Measurements from ENCODE around the gene HNRNPUL1. TPM values are rescaled to one million over a fixed set of nuclear protein-coding genes. Genes with fewer than 3 reads are reported as not detected.

The HNRNPUL1 gene
- total RNA-seq, 2 donors from 2014 or later = 248 to 319 TPM

GRCh38 chr19:41302624-41303351 is 38.6 kb downstream of the HNRNPUL1 start:
- DNase-seq (ENCODE audit: low spot score) (peak; percentile 96), ATAC-seq (peak; percentile 90 to 92)
- Mint-ChIP-seq H3K9me3 (no peaks in the 10 kb centered on the region), H3K4me3 (peak overlapping the region; percentile 85), H3K27ac (peak overlapping the region; percentile 97 to 98), H3K4me1 (ENCODE audit: low read depth in 2 of 2) (peaks cover 82 to 89% of the 10 kb centered on the region in 2 donors), H3K36me3 (peaks cover 29% of the 10 kb centered on the region), H3K27me3 (no peaks in the 10 kb centered on the region)

- ATAC-seq (no peak), DNase-seq (ENCODE audit: low spot score) (no peak)
- Mint-ChIP-seq H3K27me3 (no peaks in the 10 kb centered on the region), H3K9me3 (no peaks in the 10 kb centered on the region), H3K4me3 (peak overlapping the region; percentile 85), H3K27ac (peak overlapping the region; percentile 97 to 98), H3K4me1 (ENCODE audit: low read depth in 2 of 2) (peaks cover 81 to 88% of the 10 kb centered on the region in 2 donors), H3K36me3 (peaks cover 29% of the 10 kb centered on the region)
These were observed 39.8 kb downstream of the HNRNPUL1 start for GRCh38 chr19:41303954-41304353.

GRCh38 chr19:41304706-41305483 is 40.7 kb downstream of the HNRNPUL1 start:
- peaks cover 29% of the 10 kb centered on the region for H3K36me3 Mint-ChIP-seq
- peak overlapping the region; percentile 97 to 98 for H3K27ac Mint-ChIP-seq
- no peaks in the 10 kb centered on the region for H3K9me3 Mint-ChIP-seq
- no peaks in the 10 kb centered on the region for H3K27me3 Mint-ChIP-seq
- peaks cover 75 to 88% of the 10 kb centered on the region in 2 donors for H3K4me1 Mint-ChIP-seq (ENCODE audit: low read depth in 2 of 2)
- no peak for ATAC-seq
- DNase-seq (ENCODE audit: low spot score) = peak; percentile 15
- peak overlapping the region; percentile 85 for H3K4me3 Mint-ChIP-seq

- DNase-seq (ENCODE audit: low spot score) (no peak), ATAC-seq (no peak)
- H3K27me3 Mint-ChIP-seq = no peaks in the 10 kb centered on the region
- peak overlapping the region; percentile 100 for H3K4me3 Mint-ChIP-seq
- H3K27ac Mint-ChIP-seq = peak overlapping the region; percentile 87 to 98
- H3K9me3 Mint-ChIP-seq = no peaks in the 10 kb centered on the region
- H3K36me3 Mint-ChIP-seq = peaks cover 36% of the 10 kb centered on the region
- peaks cover 70 to 87% of the 10 kb centered on the region in 2 donors for H3K4me1 Mint-ChIP-seq (ENCODE audit: low read depth in 2 of 2)
These were observed 42.0 kb downstream of the HNRNPUL1 start for GRCh38 chr19:41305927-41306793.

- peak overlapping the region; percentile 100 for H3K4me3 Mint-ChIP-seq
- DNase-seq (ENCODE audit: low spot score) = peak; percentile 57
- peak overlapping the region; percentile 87 to 98 for H3K27ac Mint-ChIP-seq
- peaks cover 27% of the 10 kb centered on the region for H3K36me3 Mint-ChIP-seq
- peak in 1 of 2 donors; percentile 9 for ATAC-seq
- peaks cover 69 to 85% of the 10 kb centered on the region in 2 donors for H3K4me1 Mint-ChIP-seq (ENCODE audit: low read depth in 2 of 2)
- no peaks in the 10 kb centered on the region for H3K27me3 Mint-ChIP-seq
- H3K9me3 Mint-ChIP-seq = no peaks in the 10 kb centered on the region
These were observed 43.1 kb downstream of the HNRNPUL1 start for GRCh38 chr19:41307090-41307875.

- peak overlapping the region; percentile 100 for H3K4me3 Mint-ChIP-seq
- peak overlapping the region; percentile 87 to 98 for H3K27ac Mint-ChIP-seq
- peaks cover 22% of the 10 kb centered on the region for H3K36me3 Mint-ChIP-seq
- no peaks in the 10 kb centered on the region for H3K27me3 Mint-ChIP-seq
- DNase-seq (ENCODE audit: low spot score) (peak; percentile 54), ATAC-seq (peak in 1 of 2 donors; percentile 3)
- peaks cover 68 to 85% of the 10 kb centered on the region in 2 donors for H3K4me1 Mint-ChIP-seq (ENCODE audit: low read depth in 2 of 2)
- H3K9me3 Mint-ChIP-seq = no peaks in the 10 kb centered on the region
These were observed 43.8 kb downstream of the HNRNPUL1 start for GRCh38 chr19:41307954-41308449.

- peak; percentile 90 for DNase-seq (ENCODE audit: low spot score)
- H3K36me3 Mint-ChIP-seq = peaks cover 28% of the 10 kb centered on the region
- peak overlapping the region; percentile 100 for H3K4me3 Mint-ChIP-seq
- H3K9me3 Mint-ChIP-seq = no peaks in the 10 kb centered on the region
- H3K4me1 Mint-ChIP-seq (ENCODE audit: low read depth in 2 of 2) = peaks cover 70 to 86% of the 10 kb centered on the region in 2 donors
- peak; percentile 63 to 74 for ATAC-seq
- peak overlapping the region; percentile 87 to 98 for H3K27ac Mint-ChIP-seq
- H3K27me3 Mint-ChIP-seq = no peaks in the 10 kb centered on the region
These were observed 44.4 kb downstream of the HNRNPUL1 start for GRCh38 chr19:41308450-41309179.

GRCh38 chr19:41309180-41310032 is 45.2 kb downstream of the HNRNPUL1 start:
- Mint-ChIP-seq H3K27me3 (no peaks in the 10 kb centered on the region), H3K4me3 (peak overlapping the region; percentile 100), H3K27ac (peak overlapping the region; percentile 87 to 98), H3K36me3 (peaks cover 25% of the 10 kb centered on the region), H3K4me1 (ENCODE audit: low read depth in 2 of 2) (peaks cover 63 to 81% of the 10 kb centered on the region in 2 donors), H3K9me3 (no peaks in the 10 kb centered on the region)
- DNase-seq (ENCODE audit: low spot score) (peak; percentile 53), ATAC-seq (no peak)

GRCh38 chr19:41310033-41310831 is 46.1 kb downstream of the HNRNPUL1 start, which contains the start of gene CCDC97:
TSS of gene CCDC97 (plus strand) at chr19:41310172. CDS start at chr19:41310311, 139 bp downstream.
- no peaks in the 10 kb centered on the region for H3K9me3 Mint-ChIP-seq
- H3K27me3 Mint-ChIP-seq = no peaks in the 10 kb centered on the region
- DNase-seq (ENCODE audit: low spot score) (peak; percentile 93), ATAC-seq (peak; percentile 83 to 87)
- peak within 1 kb of the TSS; percentile 87 to 98 for H3K27ac Mint-ChIP-seq
- H3K4me1 Mint-ChIP-seq (ENCODE audit: low read depth in 2 of 2) = peaks cover 57 to 75% of the 10 kb centered on the region in 2 donors
- peak within 1 kb of the TSS; percentile 100 for H3K4me3 Mint-ChIP-seq
- H3K36me3 Mint-ChIP-seq = peaks cover 25% of the 10 kb centered on the region

- H3K36me3 Mint-ChIP-seq = peaks cover 25% of the 10 kb centered on the region
- H3K27ac Mint-ChIP-seq = peak overlapping the region; percentile 87 to 98
- no peak for ATAC-seq
- no peak for DNase-seq (ENCODE audit: low spot score)
- no peaks in the 10 kb centered on the region for H3K27me3 Mint-ChIP-seq
- H3K9me3 Mint-ChIP-seq = no peaks in the 10 kb centered on the region
- peak overlapping the region; percentile 100 for H3K4me3 Mint-ChIP-seq
- peaks cover 55 to 73% of the 10 kb centered on the region in 2 donors for H3K4me1 Mint-ChIP-seq (ENCODE audit: low read depth in 2 of 2)
These were observed 46.9 kb downstream of the HNRNPUL1 start for GRCh38 chr19:41311072-41311471.

- Mint-ChIP-seq H3K36me3 (peaks cover 24% of the 10 kb centered on the region), H3K27ac (peak overlapping the region; percentile 87 to 98), H3K9me3 (no peaks in the 10 kb centered on the region), H3K27me3 (no peaks in the 10 kb centered on the region), H3K4me1 (ENCODE audit: low read depth in 2 of 2) (peaks cover 57 to 71% of the 10 kb centered on the region in 2 donors), H3K4me3 (peak overlapping the region; percentile 100)
- ATAC-seq = no peak
- DNase-seq (ENCODE audit: low spot score) = no peak
These were observed 47.4 kb downstream of the HNRNPUL1 start for GRCh38 chr19:41311613-41312012.

Data from natural killer cell treated with Interleukin-12 subunit alpha and Interleukin-12 subunit beta and Interleukin-15 and Interleukin-18, amount 100 ng/mL, for 72 hours (primary cell).